Suprapubic skin (tissue), 4 donors: Measurements from ENCODE around the gene AUTS2.

Experiments used
- CTCF ChIP-seq, 2 donors: fragments of 200-600 bp in 1 of 2; fragments of 450-650 bp in 1 of 2; sonication (generic) in 1 of 2; IDR thresholded peaks; one replicate each; pipeline ENCODE4 v1.5.1; 2016 to 2019; ENCODE audit warnings: antibody characterized with exemption in 2 of 2, mild to moderate bottlenecking in 1 of 2, moderate library complexity in 1 of 2
- POLR2A ChIP-seq, 2 donors: fragments of 450-650 bp; IDR thresholded peaks; one replicate each; pipeline ENCODE4 v1.6.1; 2017; ENCODE audit warnings: antibody characterized with exemption in 2 of 2, mild to moderate bottlenecking in 2 of 2, moderate library complexity in 2 of 2
- POLR2AphosphoS5 ChIP-seq, 3 donors: sonication (generic); formaldehyde crosslinking; IDR thresholded peaks; one replicate each; pipeline ENCODE4 v1.6.1; 2017; ENCODE audit warnings: antibody characterized with exemption in 3 of 3

GRCh38 chr7:70838292-70838907 lies 1240.1 kb downstream of the AUTS2 start:
- no peak for TF ChIP-seq POLR2AphosphoS5 (IDR thresholded peaks at IDR 0.05)
- no peak for TF ChIP-seq POLR2A (IDR thresholded peaks at IDR 0.05)
- TF ChIP-seq CTCF (IDR thresholded peaks at IDR 0.05) = no peak
